Ovary (tissue), 9 donors: Measurements from ENCODE around the gene GORASP2. TPM values are rescaled to one million over a fixed set of nuclear protein-coding genes. Genes with fewer than 3 reads are reported as not detected.

ENCODE experiments used
- DNase-seq, 5 donors: peaks; one replicate each; pipeline ENCODE4 v3.0.0-alpha.2; 2019 to 2020
- H3K27ac ChIP-seq, 2 donors: fragments of 200-600 bp; one replicate each; pipeline versions ENCODE4 v1.5.1 to v1.8.0; 2019 to 2022
- H3K27me3 ChIP-seq: fragments of 200-600 bp; one replicate; pipeline ENCODE4 v1.8.0; 2022
- H3K36me3 ChIP-seq: fragments of 200-600 bp; sonication (generic); one replicate; pipeline ENCODE4 v1.5.1; 2019
- H3K4me1 ChIP-seq: one replicate; pipeline ENCODE4 v1.8.1; 2013; ENCODE audit warnings: mild to moderate bottlenecking, moderate library complexity; ENCODE audit not compliant: insufficient read depth
- H3K4me3 ChIP-seq: fragments of 200-600 bp; sonication (generic); one replicate; pipeline ENCODE4 v1.5.1; 2017
- H3K9me3 ChIP-seq, 2 donors: fragments of 200-600 bp in 1 of 2; sonication (generic) in 1 of 2; one replicate each; pipeline versions ENCODE4 v1.5.1 to v1.8.1; 2013 to 2019; ENCODE audit warnings: mild to moderate bottlenecking in 1 of 2, moderate library complexity in 1 of 2
- CTCF ChIP-seq, 3 donors: fragments of 450-650 bp in 2 of 3; fragments of 200-600 bp in 1 of 3; IDR thresholded peaks; one replicate each; pipeline versions ENCODE4 v1.5.1 to v1.8.0; 2016 to 2022; ENCODE audit warnings: antibody characterized with exemption in 3 of 3, mild to moderate bottlenecking in 1 of 3
- EP300 ChIP-seq: sonication (generic); formaldehyde crosslinking; IDR thresholded peaks from one replicate; pipeline ENCODE4 v1.6.1; 2017; ENCODE audit warnings: antibody characterized with exemption
- POLR2A ChIP-seq: fragments of 450-650 bp; IDR thresholded peaks from one replicate; pipeline ENCODE4 v1.6.1; 2017; ENCODE audit warnings: antibody characterized with exemption, mild to moderate bottlenecking, moderate library complexity
- WGBS, 3 donors: extraction: QIAGEN DNeasy Blood & Tissue Kit in 1 of 3; methylation state at CpG; one replicate each; pipeline versions ENCODE4 v1.1.5 to v1.1.7; 2013 to 2017; 5-methylcytosine and 5-hydroxymethylcytosine counted together
- intact Hi-C, 4 donors: fragments of 100-400 bp; cut with DNase I; formaldehyde crosslinking; loops; one replicate each; pipeline versions ENCODE4 v1.11.0 to v1.15.1; 2022 to 2023
- polyA plus RNA-seq, 2 donors: library from polyadenylated mRNA; stranded (reverse); fragments of 200-250 nt in 1 of 2; fragments of 350-450 nt in 1 of 2; fragmentation: Illumina TruSeq in 1 of 2; extraction: RNeasy Lipid Tissue Mini Kit (QIAGEN cat#74804) in 1 of 2; gene quantifications; one replicate each; pipeline ENCODE4 v1.2.3, GENCODE V29; 2013 to 2014
- total RNA-seq, 7 donors: library from RNA; depleted of rRNA in 2 of 7; stranded (reverse); fragments of >200 nt in 2 of 7; fragmentation: NEBNext Ultra II Directional in 3 of 7; extraction: Animal tissue kit (Norgen Biotek cat#: 25700) in 3 of 7; gene quantifications; one replicate each; pipeline versions ENCODE4 v1.1.0 to v1.2.4, GENCODE V29; 2016 to 2023
- donor health status: DM: no; HTN: no; CAD: no; lungs with moderate emphysema.
- donor health status: DM: no; HTN: no; CAD: no.
- donor health status: Bipolar disorder and iron deficiency.
- donor health status: DM: yes; HTN: yes; CAD: no.
- donor health status: DM: no; HTN: no; CAD: no.
- donor health status: DM: yes; HTN: yes; CAD: no.

Gene GORASP2
- total and polyA plus RNA-seq, 9 donors = 23.8 to 132 (median 71.0) TPM

- no peak for TF ChIP-seq POLR2A
- no peak for TF ChIP-seq EP300
- no peak for TF ChIP-seq CTCF (IDR thresholded peaks at IDR 0.05)
- Histone ChIP-seq H3K36me3 (no peaks in the 10 kb centered on the region), H3K4me1 (no peaks in the 10 kb centered on the region), H3K27me3 (no peaks in the 10 kb centered on the region), H3K27ac (no peak overlapping the region), H3K9me3 (no peaks in the 10 kb centered on the region), H3K4me3 (no peak overlapping the region)
- WGBS, 3 donors = 86 to 94% (median 91%) methylated on average over 4 of the region's 4 CpGs
- intact Hi-C loops = no loop called here
- no peak for DNase-seq
Observed at GRCh38 chr2:170891893-170892292, 37.2 kb upstream of the GORASP2 start.

GRCh38 chr2:170892391-170892951 lies 36.6 kb upstream of the GORASP2 start:
- DNase-seq = no peak
- no peaks in the 10 kb centered on the region for H3K4me1 ChIP-seq
- 90 to 94% (median 92%) methylated on average over 9 of the region's 9 CpGs for WGBS, 3 donors
- no peaks in the 10 kb centered on the region for H3K9me3 ChIP-seq
- H3K27ac ChIP-seq = no peak overlapping the region
- TF ChIP-seq EP300 (no peak), POLR2A (no peak), CTCF (IDR thresholded peaks at IDR 0.05) (no peak)
- no peaks in the 10 kb centered on the region for H3K27me3 ChIP-seq
- intact Hi-C loops = no loop called here
- no peaks in the 10 kb centered on the region for H3K36me3 ChIP-seq
- no peak overlapping the region for H3K4me3 ChIP-seq

GRCh38 chr2:170895023-170895757 lies 33.9 kb upstream of the GORASP2 start:
- intact Hi-C loops = no loop called here
- no peak overlapping the region for H3K27ac ChIP-seq
- no peak for TF ChIP-seq CTCF (IDR thresholded peaks at IDR 0.05)
- TF ChIP-seq EP300 = no peak
- TF ChIP-seq POLR2A = no peak
- no peak for DNase-seq
- H3K9me3 ChIP-seq = no peaks in the 10 kb centered on the region
- WGBS, 3 donors = 37 to 44% (median 38%) methylated on average over 3 of the region's 3 CpGs
- H3K36me3 ChIP-seq = no peaks in the 10 kb centered on the region
- no peaks in the 10 kb centered on the region for H3K4me1 ChIP-seq
- no peaks in the 10 kb centered on the region for H3K27me3 ChIP-seq
- no peak overlapping the region for H3K4me3 ChIP-seq

- H3K4me3 ChIP-seq = no peak overlapping the region
- intact Hi-C loops = no loop called here
- H3K9me3 ChIP-seq = no peaks in the 10 kb centered on the region
- no peaks in the 10 kb centered on the region for H3K27me3 ChIP-seq
- DNase-seq = no peak
- no peaks in the 10 kb centered on the region for H3K4me1 ChIP-seq
- no peak overlapping the region for H3K27ac ChIP-seq
- 69 to 72% (median 72%) methylated on average over 4 of the region's 4 CpGs for WGBS, 3 donors
- no peaks in the 10 kb centered on the region for H3K36me3 ChIP-seq
- TF ChIP-seq EP300 (no peak), POLR2A (no peak), CTCF (IDR thresholded peaks at IDR 0.05) (no peak)
Observed at GRCh38 chr2:170896622-170897021, 32.4 kb upstream of the GORASP2 start.
